Measurements from ENCODE around the gene NLGN1. TPM values are rescaled to one million over a fixed set of nuclear protein-coding genes. Genes with fewer than 3 reads are reported as not detected.

NLGN1 gene
- total RNA-seq, 2 experiments from 2014 or later, result not detected

- DNase-seq (no peak), ATAC-seq (ENCODE audit: low read depth) (no peak)
- Mint-ChIP-seq H3K36me3 (no peaks in the 10 kb centered on the region), H3K27me3 (no peaks in the 10 kb centered on the region), H3K27ac (no peak overlapping the region), H3K4me3 (no peak overlapping the region), H3K4me1 (no peaks in the 10 kb centered on the region), H3K9me3 (peaks cover 1% of the 10 kb centered on the region)
- POLR2A ChIA-PET, result no interaction called here
Measured at GRCh38 chr3:174062923-174063322, 665.4 kb downstream of the NLGN1 start.

GRCh38 chr3:174068035-174068434 lies 670.5 kb downstream of the NLGN1 start:
- H3K4me3 Mint-ChIP-seq, result no peak overlapping the region
- H3K27me3 Mint-ChIP-seq, result no peaks in the 10 kb centered on the region
- H3K36me3 Mint-ChIP-seq, result no peaks in the 10 kb centered on the region
- no peaks in the 10 kb centered on the region for H3K4me1 Mint-ChIP-seq
- no peaks in the 10 kb centered on the region for H3K9me3 Mint-ChIP-seq
- H3K27ac Mint-ChIP-seq, result no peak overlapping the region
- POLR2A ChIA-PET, result no interaction called here
- DNase-seq (no peak), ATAC-seq (ENCODE audit: low read depth) (no peak)

GRCh38 chr3:174072675-174073074 lies 675.1 kb downstream of the NLGN1 start:
- H3K27ac Mint-ChIP-seq, result no peak overlapping the region
- no peaks in the 10 kb centered on the region for H3K9me3 Mint-ChIP-seq
- POLR2A ChIA-PET, result no interaction called here
- no peaks in the 10 kb centered on the region for H3K36me3 Mint-ChIP-seq
- no peaks in the 10 kb centered on the region for H3K4me1 Mint-ChIP-seq
- no peak overlapping the region for H3K4me3 Mint-ChIP-seq
- no peaks in the 10 kb centered on the region for H3K27me3 Mint-ChIP-seq
- no peak for DNase-seq
- no peak for ATAC-seq (ENCODE audit: low read depth)

- DNase-seq (no peak), ATAC-seq (ENCODE audit: low read depth) (no peak)
- Mint-ChIP-seq H3K9me3 (no peaks in the 10 kb centered on the region), H3K36me3 (no peaks in the 10 kb centered on the region), H3K4me3 (no peak overlapping the region), H3K27ac (no peak overlapping the region), H3K27me3 (no peaks in the 10 kb centered on the region), H3K4me1 (no peaks in the 10 kb centered on the region)
- POLR2A ChIA-PET, result no interaction called here
Measured at GRCh38 chr3:174083706-174084105, 686.2 kb downstream of the NLGN1 start.

- Mint-ChIP-seq H3K27me3 (no peaks in the 10 kb centered on the region), H3K27ac (no peak overlapping the region), H3K4me3 (no peak overlapping the region), H3K9me3 (no peaks in the 10 kb centered on the region), H3K36me3 (no peaks in the 10 kb centered on the region), H3K4me1 (no peaks in the 10 kb centered on the region)
- no peak for DNase-seq
- ATAC-seq (ENCODE audit: low read depth), result no peak
- POLR2A ChIA-PET, result no interaction called here
Measured at GRCh38 chr3:174089592-174089991, 692.0 kb downstream of the NLGN1 start.

GRCh38 chr3:174094669-174095068 lies 697.1 kb downstream of the NLGN1 start:
- H3K4me3 Mint-ChIP-seq, result no peak overlapping the region
- H3K27me3 Mint-ChIP-seq, result no peaks in the 10 kb centered on the region
- no peaks in the 10 kb centered on the region for H3K9me3 Mint-ChIP-seq
- POLR2A ChIA-PET, result no interaction called here
- DNase-seq, result no peak
- H3K4me1 Mint-ChIP-seq, result no peaks in the 10 kb centered on the region
- no peak for ATAC-seq (ENCODE audit: low read depth)
- H3K36me3 Mint-ChIP-seq, result no peaks in the 10 kb centered on the region
- H3K27ac Mint-ChIP-seq, result no peak overlapping the region

- no peaks in the 10 kb centered on the region for H3K4me1 Mint-ChIP-seq
- H3K36me3 Mint-ChIP-seq, result no peaks in the 10 kb centered on the region
- ATAC-seq (ENCODE audit: low read depth), result no peak
- no peak for DNase-seq
- H3K27me3 Mint-ChIP-seq, result no peaks in the 10 kb centered on the region
- H3K27ac Mint-ChIP-seq, result no peak overlapping the region
- H3K4me3 Mint-ChIP-seq, result no peak overlapping the region
- H3K9me3 Mint-ChIP-seq, result no peaks in the 10 kb centered on the region
- POLR2A ChIA-PET, result no interaction called here
Measured at GRCh38 chr3:174097686-174098085, 700.1 kb downstream of the NLGN1 start.

GRCh38 chr3:174098746-174099145 lies 701.2 kb downstream of the NLGN1 start:
- DNase-seq (no peak), ATAC-seq (ENCODE audit: low read depth) (no peak)
- no peaks in the 10 kb centered on the region for H3K9me3 Mint-ChIP-seq
- H3K36me3 Mint-ChIP-seq, result no peaks in the 10 kb centered on the region
- no peak overlapping the region for H3K4me3 Mint-ChIP-seq
- POLR2A ChIA-PET, result no interaction called here
- H3K27ac Mint-ChIP-seq, result no peak overlapping the region
- H3K4me1 Mint-ChIP-seq, result no peaks in the 10 kb centered on the region
- no peaks in the 10 kb centered on the region for H3K27me3 Mint-ChIP-seq

GRCh38 chr3:174099724-174100123 lies 702.2 kb downstream of the NLGN1 start:
- Mint-ChIP-seq H3K4me3 (no peak overlapping the region), H3K36me3 (no peaks in the 10 kb centered on the region), H3K4me1 (no peaks in the 10 kb centered on the region), H3K27me3 (no peaks in the 10 kb centered on the region), H3K27ac (no peak overlapping the region), H3K9me3 (no peaks in the 10 kb centered on the region)
- DNase-seq, result no peak
- ATAC-seq (ENCODE audit: low read depth), result no peak
- POLR2A ChIA-PET, result no interaction called here

GRCh38 chr3:174100744-174101143 lies 703.2 kb downstream of the NLGN1 start:
- POLR2A ChIA-PET, result no interaction called here
- Mint-ChIP-seq H3K27ac (no peak overlapping the region), H3K4me3 (no peak overlapping the region), H3K36me3 (no peaks in the 10 kb centered on the region), H3K4me1 (no peaks in the 10 kb centered on the region), H3K27me3 (no peaks in the 10 kb centered on the region), H3K9me3 (no peaks in the 10 kb centered on the region)
- no peak for DNase-seq
- no peak for ATAC-seq (ENCODE audit: low read depth)

GRCh38 chr3:174101244-174101643 lies 703.7 kb downstream of the NLGN1 start:
- no peak for ATAC-seq (ENCODE audit: low read depth)
- no peaks in the 10 kb centered on the region for H3K27me3 Mint-ChIP-seq
- DNase-seq, result no peak
- H3K27ac Mint-ChIP-seq, result no peak overlapping the region
- no peaks in the 10 kb centered on the region for H3K36me3 Mint-ChIP-seq
- no peak overlapping the region for H3K4me3 Mint-ChIP-seq
- no peaks in the 10 kb centered on the region for H3K4me1 Mint-ChIP-seq
- POLR2A ChIA-PET, result no interaction called here
- no peaks in the 10 kb centered on the region for H3K9me3 Mint-ChIP-seq

GRCh38 chr3:174102274-174102673 lies 704.7 kb downstream of the NLGN1 start:
- no peaks in the 10 kb centered on the region for H3K4me1 Mint-ChIP-seq
- POLR2A ChIA-PET, result no interaction called here
- H3K9me3 Mint-ChIP-seq, result no peaks in the 10 kb centered on the region
- no peak overlapping the region for H3K27ac Mint-ChIP-seq
- H3K36me3 Mint-ChIP-seq, result no peaks in the 10 kb centered on the region
- H3K4me3 Mint-ChIP-seq, result no peak overlapping the region
- no peak for DNase-seq
- ATAC-seq (ENCODE audit: low read depth), result no peak
- H3K27me3 Mint-ChIP-seq, result no peaks in the 10 kb centered on the region

GRCh38 chr3:174102866-174103265 lies 705.3 kb downstream of the NLGN1 start:
- no peaks in the 10 kb centered on the region for H3K27me3 Mint-ChIP-seq

GRCh38 chr3:174110761-174111160 lies 713.2 kb downstream of the NLGN1 start:
- no peak overlapping the region for H3K4me3 Mint-ChIP-seq
- no peaks in the 10 kb centered on the region for H3K36me3 Mint-ChIP-seq

More at GRCh38 chr3:174102866-174103265, 705.3 kb downstream of the NLGN1 start:
- ATAC-seq (ENCODE audit: low read depth) (no peak), DNase-seq (no peak)
- POLR2A ChIA-PET, result no interaction called here
- no peaks in the 10 kb centered on the region for H3K9me3 Mint-ChIP-seq
- no peaks in the 10 kb centered on the region for H3K36me3 Mint-ChIP-seq
- no peak overlapping the region for H3K27ac Mint-ChIP-seq
- no peaks in the 10 kb centered on the region for H3K4me1 Mint-ChIP-seq
- no peak overlapping the region for H3K4me3 Mint-ChIP-seq

GRCh38 chr3:174111776-174112175 lies 714.2 kb downstream of the NLGN1 start:
- Mint-ChIP-seq H3K27ac (no peak overlapping the region), H3K4me1 (no peaks in the 10 kb centered on the region), H3K36me3 (no peaks in the 10 kb centered on the region), H3K27me3 (no peaks in the 10 kb centered on the region), H3K4me3 (no peak overlapping the region), H3K9me3 (no peaks in the 10 kb centered on the region)
- ATAC-seq (ENCODE audit: low read depth) (no peak), DNase-seq (no peak)
- POLR2A ChIA-PET, result no interaction called here

More at GRCh38 chr3:174110761-174111160, 713.2 kb downstream of the NLGN1 start:
- no peak for ATAC-seq (ENCODE audit: low read depth)
- POLR2A ChIA-PET, result no interaction called here
- Mint-ChIP-seq H3K27ac (no peak overlapping the region), H3K9me3 (no peaks in the 10 kb centered on the region), H3K27me3 (no peaks in the 10 kb centered on the region), H3K4me1 (no peaks in the 10 kb centered on the region)
- no peak for DNase-seq

Measured in activated naive CD8-positive, alpha-beta T cell treated with anti-CD3 and anti-CD28 coated beads, Interleukin-2, amount 10 ng/mL, durations not matched to agents 7 days and 5 days (primary cell).